GM10266 (cell line): ENCODE data around the gene AANAT.
"Not testable (repeated sequence)": the region's sequence is repeated elsewhere in the genome, so short reads cannot be mapped to it uniquely, and the experiment has no call there.

Source experiments
- DNase-seq: peaks from one replicate; pipeline ENCODE4 v3.0.0; 2012; ENCODE audit errors: extremely low spot score
- CTCF ChIP-seq: IDR thresholded peaks from 2 replicates; pipeline ENCODE4 v1.5.1; 2012; ENCODE audit warnings: mild to moderate bottlenecking, low read depth; ENCODE audit not compliant: control insufficient read depth, insufficient read depth; ENCODE audit errors: missing control alignments

AANAT gene

GRCh38 chr17:76511668-76512365 is 44.4 kb downstream of the AANAT start:
- DNase-seq, result no peak

GRCh38 chr17:76512366-76513305 is 45.2 kb downstream of the AANAT start:
- no peak for TF ChIP-seq CTCF
- no peak for DNase-seq

More at GRCh38 chr17:76511668-76512365, 44.4 kb downstream of the AANAT start:
- no peak for TF ChIP-seq CTCF

GRCh38 chr17:76513306-76513692 is 45.9 kb downstream of the AANAT start:
- DNase-seq, result no peak
- no peak for TF ChIP-seq CTCF

- DNase-seq, result not testable (repeated sequence)
Measured at GRCh38 chr17:76514355-76514754, 47.0 kb downstream of the AANAT start.

- TF ChIP-seq CTCF, result no peak
- DNase-seq, result peak; percentile 66
Measured at GRCh38 chr17:76515274-76515949, 48.0 kb downstream of the AANAT start.

- DNase-seq, result no peak
- no peak for TF ChIP-seq CTCF
Measured at GRCh38 chr17:76517638-76518038, 50.2 kb downstream of the AANAT start.

GRCh38 chr17:76519048-76519966 is 51.9 kb downstream of the AANAT start:
- DNase-seq, result no peak
- TF ChIP-seq CTCF, result no peak
